Endometrium (tissue), 2 donors: ENCODE results near the gene TK1.
A peak's percentile ranks its signal among the peaks of the same experiment; 100 is the strongest.
"Not testable (repeated sequence)": the region's sequence is repeated elsewhere in the genome, so short reads cannot be mapped to it uniquely, and the experiment has no call there.

ENCODE experiments used
- FAIRE-seq: peaks from 2 replicates; lab custom pipeline; 2012; peaks lifted over from hg19 to GRCh38; lab: Jason Lieb, UNC
- donor health status: control.
- donor health status: control.

Gene TK1

DNA sequence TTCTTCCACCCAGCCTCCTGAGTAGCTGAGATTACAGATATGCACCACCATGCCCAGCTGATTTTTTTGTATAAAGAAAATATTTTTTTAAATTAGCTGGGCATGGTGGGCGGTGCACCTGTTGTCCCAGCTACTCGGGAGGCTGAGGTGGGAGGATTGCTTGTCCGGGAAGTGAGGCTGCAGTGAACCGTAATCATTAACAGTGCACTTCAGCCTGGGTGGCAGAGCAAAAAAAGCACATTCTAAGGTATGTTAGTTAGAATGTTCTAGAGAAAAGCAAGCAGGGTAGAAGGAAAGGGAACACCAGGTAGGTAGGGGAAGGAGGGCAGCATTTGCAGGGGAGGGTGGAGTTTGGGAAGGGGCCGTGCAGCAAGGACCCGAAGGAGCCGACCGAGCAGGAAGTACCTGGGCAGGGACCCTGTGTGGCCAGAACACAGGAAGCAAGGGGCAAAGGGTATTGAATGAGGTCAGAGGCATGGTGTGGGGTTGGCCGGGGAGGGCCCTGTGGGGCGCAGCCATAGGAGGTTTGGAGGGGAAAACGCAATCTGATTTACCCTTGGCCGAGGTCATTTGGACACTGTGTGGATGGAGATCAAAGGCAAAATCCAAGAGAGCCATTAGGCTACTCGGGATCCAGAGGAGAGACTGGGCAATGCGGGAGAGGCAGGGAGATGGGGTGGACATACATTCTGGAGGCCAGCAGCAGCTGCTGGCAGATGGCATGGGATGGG lies 38.4 kb downstream of the TK1 start:
- no peak for FAIRE-seq

DNA sequence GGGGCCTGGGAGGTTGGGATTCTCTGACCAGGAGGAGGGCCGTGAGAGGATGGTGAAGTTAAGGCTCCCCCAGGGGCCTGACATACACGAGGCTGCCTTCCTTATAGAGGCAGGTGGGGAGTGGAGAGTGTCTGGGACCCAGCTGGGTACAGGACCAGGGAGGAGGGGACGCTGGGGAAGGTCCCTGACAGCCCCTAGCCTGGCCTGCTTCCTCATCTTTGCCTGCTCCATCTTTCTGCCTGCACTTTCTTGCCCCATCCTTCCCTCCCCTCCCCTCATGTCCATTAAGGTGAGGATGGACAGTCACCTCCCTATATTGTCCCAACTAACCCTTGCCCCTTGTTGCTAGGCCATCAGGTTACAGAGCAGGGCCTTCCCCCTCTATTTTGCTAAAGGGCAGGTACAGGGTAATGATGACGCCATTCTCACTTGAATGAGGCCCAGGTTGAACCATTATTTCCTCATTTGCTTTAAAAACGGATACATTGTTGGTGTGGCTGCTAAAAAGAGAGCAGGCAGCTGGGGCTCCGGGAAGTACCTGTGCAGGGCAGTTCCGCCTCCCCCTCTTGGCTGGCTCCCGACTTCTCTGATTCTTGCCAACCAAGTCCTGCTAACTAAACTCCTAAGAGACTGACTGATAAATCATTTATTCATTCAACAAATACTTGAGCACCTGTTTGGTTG lies 39.4 kb downstream of the TK1 start:
- FAIRE-seq, result no peak

DNA sequence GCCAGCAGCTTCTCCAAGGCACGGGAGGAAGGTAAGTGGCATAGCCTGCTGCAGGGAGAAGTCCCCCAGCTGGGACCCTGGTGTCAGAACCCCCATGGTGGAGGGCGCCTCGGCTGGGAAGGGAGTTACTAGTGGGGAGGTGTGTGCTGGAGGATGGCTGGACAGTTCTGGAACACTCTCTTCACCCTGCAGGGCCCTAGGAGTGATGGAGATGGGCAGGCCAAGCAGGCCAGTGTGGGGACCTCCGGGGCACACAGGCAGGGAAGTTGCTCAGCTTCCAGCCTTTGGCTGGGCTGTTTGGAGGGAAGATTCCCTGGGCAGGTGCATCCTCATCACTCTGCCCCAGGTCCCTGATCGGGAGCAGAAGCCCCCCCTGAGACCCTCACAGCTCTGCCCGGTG lies 40.0 kb downstream of the TK1 start:
- no peak for FAIRE-seq

DNA sequence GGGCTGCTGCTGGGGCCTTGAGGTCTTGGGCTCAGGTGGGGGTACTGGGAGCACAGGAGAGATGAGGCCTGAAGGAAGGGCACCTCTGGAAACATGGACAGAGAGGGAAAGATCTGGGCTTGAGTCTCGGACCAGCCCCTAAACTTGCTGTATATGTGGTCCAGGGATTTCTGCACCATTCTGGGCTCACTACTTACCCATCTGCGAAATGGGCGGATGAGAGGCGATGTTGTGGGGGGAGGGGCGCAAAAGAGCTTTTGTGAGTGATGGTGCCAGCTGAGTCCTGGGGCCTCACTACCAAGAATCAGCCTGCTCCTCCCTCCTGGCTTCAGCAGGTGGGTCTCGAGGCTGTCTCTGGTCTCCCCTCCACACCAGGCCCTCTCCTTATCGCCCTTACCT lies 40.4 kb downstream of the TK1 start:
- FAIRE-seq, result no peak

DNA sequence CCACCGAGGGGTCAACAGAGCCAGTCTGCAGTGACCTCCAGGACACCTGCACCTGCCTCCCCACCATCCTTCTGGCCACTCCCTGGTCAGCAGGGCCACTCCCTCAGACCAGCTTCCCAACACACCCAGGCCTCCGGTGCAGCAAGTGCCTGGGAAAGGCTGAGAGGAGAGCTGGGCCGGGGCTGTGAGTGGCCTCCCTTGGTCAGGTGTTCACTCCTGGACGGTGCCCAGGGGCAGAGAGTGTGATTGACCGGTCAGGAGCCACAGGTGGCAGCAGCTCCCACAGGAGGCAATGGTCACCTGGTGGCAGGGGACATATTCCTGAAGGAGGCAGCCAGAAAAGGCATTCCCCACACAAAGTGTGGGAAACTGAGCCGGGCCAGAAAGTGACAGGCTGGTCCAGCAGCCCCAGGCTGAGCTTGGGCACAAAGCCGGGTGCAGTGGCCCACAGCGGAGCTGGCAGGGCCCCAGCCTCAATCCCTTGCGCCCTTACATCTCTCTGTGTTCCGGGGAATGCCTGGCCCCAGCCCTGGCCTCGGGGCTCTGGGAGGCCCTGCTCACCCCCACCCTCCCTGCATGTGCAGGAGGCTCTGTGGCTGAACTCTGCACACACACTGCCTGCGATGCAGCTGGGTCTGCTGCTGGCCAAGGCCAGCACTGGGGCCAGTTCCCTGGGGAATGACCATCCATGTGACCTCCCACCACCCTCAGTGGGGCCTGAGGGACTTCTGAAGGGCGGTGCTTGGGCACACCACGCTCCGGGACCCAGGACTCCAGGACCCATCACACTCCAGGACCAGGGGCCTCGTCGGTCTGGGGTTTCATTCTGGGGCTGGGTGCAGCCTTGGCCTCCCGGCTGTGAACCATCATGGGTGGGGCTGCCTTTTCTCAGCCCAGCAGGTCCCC lies 41.9 kb downstream of the TK1 start:
- no peak for FAIRE-seq

DNA sequence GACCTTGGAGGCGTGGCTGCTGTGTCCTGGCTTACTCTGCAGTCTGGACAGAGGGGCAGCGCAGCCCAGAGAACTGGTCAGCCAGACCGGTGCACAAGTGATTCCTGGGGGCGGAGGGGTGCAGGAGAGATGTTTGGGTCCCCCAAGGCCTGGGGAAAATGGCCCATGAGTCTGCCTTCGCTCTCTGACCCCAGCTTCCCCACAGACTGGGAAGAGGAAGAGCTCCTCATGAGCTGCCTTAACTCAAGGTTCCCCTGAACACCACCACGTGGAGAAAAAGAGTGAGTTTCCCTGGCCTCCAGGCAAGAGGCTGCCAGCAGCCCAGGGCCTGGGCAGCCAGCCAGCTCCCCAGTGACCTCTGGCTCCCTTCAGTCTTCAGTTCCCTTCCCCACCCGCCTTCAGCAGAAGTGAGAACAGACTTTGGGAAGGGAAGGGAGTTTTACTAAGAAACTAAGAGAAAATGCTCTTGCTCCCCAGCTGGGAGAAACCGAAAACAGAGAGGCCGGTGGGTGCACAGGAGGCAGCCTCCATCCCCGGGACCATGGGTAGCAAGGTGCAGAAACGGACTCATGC lies 42.6 kb downstream of the TK1 start:
- peak; percentile 72 for FAIRE-seq

DNA sequence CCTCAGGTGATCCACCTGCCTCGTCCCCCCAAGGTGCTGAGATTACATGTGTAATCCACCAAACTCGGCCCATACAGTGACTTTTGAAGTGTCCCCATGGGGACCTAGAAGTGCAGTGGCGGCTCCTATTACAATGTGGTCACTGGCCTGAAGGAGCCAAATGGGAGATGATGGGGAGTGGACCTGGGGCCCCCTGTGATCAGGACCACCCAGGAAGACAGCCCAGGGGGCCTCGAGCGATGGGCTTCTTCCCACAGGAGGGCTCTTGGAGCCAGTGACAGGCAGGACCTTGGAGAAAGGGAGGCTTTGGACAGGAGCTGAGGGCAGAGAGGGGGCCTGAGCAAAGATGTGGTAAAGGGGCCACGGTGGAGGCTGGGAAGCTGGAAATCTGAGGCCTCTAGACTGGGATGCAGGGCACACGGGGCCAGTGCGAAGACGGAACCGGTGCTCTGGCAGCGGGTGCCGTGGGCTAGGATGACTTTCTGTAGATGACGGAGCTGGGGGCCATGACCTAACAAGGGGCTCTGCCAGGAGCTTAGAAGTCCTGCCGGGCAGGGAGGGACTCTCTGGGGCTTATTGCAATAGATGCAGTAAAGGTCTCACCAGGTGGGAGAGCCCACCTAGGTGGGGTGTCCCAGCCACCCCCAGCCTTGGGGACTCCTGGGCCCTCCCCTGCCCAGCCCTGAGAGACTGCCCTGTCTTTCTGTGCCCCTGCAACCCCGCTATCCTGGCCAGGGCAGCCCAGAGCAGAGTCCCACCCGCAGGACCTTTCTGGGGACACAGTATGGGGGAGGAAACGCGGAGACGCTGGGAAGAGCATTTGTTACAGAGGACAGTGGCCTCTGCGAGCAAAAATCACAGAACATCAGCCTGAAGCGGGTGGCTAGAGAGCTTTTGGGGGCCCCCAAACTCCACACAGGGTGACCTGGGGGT lies 43.4 kb downstream of the TK1 start:
- FAIRE-seq, result no peak

DNA sequence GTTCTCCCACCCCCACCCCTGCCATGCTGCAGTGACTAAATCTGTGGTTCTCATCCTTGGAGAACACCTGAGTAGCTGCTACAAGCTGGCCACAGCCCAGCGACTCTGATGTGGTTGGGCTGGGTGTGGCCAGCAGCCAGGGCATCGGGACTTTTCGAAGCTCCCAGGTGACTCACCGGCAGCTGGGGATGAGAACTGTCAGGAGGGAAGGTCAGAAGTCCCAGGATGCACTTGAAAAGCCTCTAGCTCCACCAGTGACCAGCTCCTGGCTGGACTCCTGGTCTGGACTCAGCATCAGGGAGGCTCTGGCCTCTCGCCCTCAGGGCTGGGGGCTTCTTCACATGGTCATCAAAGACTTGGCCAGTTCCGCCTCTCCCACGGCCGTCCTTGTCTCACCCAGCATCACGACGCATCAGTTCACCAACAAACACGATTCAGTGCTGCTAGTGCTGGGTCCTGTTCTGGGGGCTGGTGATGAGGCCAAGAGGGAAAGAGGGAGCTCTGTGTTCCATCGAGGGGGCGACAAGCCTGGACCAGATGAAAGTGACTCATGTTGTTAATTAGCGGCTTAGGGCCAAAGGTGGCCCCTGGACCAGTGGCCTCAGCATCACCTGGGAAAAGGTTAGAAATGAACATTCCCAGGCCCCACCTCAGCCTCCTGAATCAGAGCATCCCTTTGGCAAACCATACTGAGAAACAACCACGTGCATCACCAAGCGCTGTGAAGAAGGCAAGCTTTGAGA lies 44.6 kb downstream of the TK1 start:
- no peak for FAIRE-seq

DNA sequence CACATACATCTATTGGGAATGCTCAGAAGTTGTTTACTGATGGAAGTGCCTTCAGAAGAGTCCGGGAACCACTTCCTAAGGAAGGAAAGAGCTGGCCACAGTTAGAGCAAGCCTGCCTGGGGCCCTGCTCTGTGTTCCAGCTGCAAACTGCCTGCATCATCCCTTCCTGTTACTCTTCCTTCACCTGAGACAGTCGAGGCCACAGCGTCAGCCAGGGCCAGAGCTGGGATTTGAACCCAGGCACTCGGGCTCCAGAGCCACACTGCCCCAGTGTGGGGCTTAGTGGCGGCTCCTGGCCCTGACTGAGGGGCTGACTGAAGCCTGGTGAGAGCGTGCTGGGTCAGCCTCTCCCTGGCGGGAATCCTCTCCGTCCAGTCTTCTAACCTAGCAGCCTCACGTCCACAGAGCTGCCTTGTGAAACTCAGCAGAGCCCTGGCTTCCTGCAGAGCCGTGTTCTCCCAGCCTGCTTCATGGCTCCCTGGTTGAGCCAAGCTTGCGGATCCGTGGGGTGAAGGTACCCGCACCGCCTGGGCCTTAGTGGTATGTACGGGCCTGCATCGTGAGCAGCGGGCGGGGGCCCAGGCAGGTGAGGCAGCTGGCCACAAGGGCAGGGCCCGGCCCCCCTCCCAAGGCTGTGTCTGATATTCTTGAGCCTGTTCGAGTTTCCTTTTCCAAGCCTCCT lies 45.3 kb downstream of the TK1 start:
- FAIRE-seq, result no peak

DNA sequence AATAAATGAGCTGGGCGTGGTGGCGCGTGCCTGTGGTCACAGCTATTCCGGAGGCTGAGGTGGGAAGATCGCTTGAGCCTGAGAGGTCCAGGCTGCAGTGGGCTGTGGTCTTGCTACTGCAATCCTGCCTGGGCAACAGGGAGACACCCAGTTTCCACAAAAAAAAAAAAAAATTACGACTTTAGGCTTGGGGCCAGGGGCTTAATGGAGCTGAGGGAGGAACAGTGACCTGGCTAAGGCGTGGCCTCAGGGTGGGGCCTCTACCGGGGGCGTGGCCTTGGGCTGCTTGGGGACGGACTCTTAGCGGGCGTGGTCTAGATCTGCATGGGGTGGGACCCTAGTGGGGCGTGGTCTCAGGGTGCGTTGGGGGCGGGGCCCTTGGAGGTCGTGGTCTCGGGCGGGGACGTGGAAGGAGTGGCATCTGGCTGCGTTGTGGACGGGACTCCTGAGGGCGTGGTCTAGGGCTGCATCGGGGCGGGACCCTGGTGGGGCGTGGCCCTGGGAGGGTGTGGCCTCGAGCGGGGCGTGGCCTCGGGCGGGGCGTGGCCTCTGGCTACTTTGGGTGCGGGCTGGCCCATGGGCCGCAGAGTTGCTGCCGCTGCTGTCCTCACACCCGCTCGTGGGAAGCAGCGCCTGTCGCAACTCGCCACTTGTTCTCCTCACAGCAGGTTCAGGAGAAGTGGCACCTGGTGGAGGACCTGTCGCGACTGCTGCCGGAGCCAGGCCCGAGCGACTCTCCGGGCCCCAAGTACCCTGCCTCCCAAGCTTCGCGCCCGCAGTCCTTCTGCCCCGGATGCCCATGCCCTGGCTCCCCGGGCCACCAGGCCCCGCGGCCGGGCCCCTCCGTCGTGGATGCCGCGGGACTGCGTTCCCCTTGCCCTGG lies 46.4 kb downstream of the TK1 start:
- no peak for FAIRE-seq

DNA sequence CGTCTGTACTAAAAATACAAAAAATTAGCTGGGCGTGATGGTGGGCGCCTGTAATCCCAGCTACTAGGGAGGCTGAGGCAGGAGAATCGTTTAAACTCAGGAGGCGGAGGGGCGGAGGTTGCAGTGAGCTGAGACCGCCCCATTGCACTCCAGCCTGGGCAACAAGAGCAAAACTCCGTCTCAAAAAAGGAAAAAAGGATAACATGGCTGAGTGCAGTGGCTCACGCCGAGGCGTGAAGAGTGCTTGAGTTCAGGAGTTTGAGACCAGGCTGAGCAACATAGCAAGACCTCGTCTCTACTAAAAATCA lies 47.0 kb downstream of the TK1 start:
- FAIRE-seq, result not testable (repeated sequence)

DNA sequence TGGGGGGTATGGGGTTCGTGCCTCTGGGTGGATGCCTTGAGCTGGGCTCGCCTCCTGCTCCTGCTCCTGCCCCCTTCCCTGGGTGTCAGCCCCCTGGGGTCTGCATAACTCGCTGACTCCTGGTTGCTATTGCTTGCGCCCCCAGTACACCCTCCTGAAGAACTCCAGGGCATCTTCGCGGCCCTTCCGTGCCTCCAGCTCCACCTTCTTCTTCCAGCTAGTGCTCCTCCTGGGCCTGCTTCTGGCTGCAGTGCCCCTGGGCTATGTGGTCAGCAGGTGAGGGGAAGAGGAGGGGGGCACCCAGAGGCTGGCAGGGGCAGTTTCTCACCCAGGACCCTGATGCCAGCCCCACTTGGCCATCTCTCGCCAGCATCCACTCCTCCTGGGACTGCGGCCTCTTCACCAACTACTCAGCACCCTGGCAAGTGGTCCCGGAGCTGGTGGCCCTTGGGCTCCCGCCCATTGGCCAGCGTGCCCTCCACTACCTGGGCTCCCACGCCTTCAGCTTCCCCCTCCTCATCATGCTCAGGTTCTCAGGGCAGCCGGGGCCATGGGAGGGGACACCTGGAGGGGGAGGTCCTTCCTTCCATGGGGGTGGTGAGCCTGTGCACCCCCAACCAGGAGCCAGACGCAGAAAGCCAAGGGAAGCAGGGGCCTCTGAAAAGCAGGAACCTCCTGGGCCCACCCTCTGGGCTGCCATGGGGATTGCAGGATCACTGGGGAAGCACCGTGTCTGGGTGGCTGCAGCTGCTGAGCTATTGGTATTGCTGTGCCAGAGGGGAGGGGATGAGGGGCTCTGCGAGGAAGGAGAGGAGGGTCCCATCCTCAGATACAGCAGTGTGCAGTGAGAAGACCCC lies 48.4 kb downstream of the TK1 start:
- no peak for FAIRE-seq

DNA sequence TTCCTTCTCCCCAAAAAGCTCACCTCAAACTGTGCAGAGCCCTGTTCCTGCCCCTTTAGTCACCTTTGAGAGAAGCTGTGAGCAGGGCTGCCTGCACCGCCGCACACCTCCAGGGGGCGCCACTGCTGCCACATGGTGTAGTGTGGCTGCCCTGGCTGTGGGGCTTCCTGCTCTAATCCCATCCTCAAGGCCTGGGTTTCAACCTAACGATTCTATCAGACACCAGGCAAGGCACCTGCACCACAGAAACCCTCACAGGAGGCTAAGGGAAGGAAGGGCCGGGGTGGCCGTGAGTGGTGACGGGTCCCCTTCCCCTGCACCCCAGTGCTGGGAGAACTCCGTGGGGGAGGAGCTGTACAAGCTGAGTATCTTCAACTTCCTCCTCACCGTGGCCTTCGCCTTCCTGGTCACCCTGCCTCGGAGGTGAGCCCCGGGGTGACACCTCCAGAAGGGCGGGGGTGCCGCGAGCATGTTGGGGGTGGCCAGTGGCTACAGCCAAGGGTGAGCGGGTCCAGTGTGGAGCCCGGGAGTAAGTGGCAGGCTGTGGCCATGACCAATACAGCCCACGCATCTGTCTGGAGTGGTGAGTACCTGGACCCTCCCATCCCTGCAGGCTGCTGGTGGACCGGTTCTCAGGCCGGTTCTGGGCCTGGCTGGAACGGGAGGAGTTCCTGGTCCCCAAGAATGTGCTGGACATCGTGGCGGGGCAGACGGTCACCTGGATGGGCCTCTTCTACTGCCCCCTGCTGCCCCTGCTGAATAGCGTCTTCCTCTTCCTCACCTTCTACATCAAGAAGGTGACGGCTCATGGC lies 49.3 kb downstream of the TK1 start:
- no peak for FAIRE-seq

DNA sequence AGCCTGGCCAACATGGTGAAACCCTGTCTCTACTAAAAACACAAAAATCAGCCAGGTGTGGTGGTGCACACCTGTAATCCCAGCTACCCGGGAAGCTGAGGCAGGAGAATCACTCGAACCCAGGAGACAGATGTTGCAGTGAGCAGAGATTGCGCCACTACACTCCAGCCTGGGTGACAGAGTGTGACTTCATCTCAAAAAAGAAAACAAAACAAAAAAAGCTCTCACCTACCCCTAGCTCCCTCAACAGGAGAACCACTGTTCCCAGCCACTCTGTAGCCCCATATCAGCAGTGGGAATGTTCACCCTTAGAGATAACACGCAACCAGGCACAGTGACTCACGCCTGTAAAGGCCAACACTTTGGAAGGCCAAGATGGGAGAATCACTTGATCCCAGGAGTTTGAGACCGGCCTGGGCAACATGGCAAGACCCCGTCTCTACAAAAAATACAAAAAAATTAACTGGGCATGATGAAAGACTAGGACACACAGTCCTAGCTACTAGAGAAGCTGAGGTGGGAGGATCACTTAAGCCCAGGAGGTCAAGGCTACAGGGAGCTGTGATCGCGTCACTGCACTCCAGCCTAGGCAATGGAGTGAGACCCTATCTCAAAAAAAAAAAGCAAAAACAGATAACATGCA lies 50.9 kb downstream of the TK1 start:
- FAIRE-seq, result no peak

DNA sequence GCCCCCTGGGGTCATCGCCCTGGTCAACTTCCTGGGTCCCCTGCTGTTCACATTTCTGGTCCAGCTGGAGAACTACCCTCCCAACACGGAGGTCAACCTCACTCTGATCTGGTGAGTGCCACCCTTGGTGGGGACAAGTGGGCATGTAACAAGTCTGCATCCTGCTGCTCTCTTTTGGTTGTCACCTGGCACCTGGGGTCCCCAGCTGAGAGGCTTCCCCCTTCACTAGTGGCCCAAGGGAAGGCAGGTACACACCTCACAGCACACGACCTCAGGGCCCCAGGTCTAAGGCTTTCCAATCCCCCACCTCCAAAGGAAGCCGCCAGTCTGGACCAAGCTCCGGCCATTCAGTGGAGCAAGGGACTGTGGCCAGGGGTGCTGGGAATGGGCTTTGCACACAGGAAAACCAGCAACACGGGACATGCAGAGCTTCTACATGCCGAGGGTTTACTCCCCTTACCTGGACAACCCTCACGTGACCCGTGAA lies 51.9 kb downstream of the TK1 start:
- no peak for FAIRE-seq

DNA sequence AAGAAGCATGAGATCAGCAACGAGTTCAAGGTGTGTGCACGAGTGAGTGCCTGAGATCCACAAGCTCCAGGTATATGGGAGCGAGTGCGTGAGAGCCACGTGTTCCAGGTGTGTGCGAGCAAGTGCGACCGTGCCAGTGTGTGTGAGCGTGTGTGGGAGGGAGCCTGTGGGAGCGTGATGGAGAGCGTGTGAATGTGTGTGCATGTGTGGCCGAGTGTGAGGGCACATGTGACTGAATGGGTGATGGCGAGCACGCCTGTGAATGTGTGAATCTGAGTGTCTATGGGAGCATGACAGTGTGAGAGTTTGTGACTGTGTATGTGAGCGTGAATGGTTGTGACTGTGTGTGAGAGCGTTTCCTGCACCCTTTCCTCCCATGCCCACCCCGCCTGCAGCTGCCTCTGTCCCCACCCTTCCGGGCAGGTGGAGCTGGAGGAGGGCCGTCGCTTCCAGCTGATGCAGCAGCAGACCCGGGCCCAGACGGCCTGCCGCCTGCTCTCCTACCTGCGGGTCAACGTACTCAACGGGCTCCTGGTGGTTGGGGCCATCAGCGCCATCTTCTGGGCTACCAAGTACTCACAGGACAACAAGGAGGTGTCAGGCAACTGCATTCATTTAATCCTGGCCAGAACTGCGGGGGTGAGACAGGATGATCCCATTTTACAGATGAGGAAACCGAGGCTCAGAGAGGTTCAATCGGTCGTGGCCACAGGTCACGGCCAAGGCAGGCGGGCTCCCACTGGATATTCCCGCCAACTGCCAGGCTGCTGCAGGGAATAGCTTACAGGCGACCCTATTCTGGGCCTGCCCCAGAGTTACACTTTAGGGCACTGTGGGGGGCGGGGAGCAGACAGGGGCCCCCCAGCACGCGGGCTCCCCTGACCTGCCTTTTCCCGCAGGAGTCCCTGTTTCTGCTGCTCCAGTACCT lies 52.6 kb downstream of the TK1 start:
- no peak for FAIRE-seq
